Globus pallidus (tissue), 1 donor: ENCODE data around the gene HRAS.
A peak's percentile ranks its signal among the peaks of the same experiment; 100 is the strongest.

Experiments used
- DNase-seq: peaks from one replicate; pipeline ENCODE4 v3.0.0-alpha.2; 2015; ENCODE audit warnings: low spot score

Gene HRAS

DNA sequence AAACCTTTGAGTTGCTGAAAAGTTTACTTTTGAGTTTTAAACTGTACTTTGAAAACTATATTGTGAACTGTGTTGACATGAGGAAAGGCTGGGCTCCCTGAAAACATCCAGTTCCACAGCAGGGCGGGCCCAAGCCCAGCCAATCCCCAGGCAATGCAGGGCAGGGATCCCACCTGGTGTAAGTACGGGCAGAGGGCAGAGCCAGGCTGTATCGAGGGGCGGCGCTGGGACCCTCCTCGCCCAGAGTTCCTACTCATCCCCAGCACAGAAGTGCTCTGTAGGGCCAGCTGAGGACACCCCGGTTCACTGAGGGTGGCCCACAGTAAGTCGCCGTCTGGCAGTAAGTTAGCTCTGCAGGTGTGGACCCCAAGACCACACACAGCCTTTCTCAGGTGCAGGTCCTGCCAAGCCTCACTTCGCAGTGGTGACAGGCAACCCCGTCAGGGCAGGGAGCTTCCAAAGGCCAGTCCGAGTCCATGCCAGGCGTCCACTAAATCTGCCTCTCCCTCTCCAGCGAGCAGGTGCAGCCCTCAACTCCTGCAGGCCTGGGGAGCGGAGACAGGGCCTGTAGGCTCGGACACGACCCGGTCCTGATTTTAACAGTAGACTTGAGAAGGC, 31.7 kb upstream of the HRAS start:
- no peak for DNase-seq

- DNase-seq, result no peak
Measured at GRCh38 chr11:565921-566509, 30.6 kb upstream of the HRAS start.

GRCh38 chr11:563812-564578, 28.6 kb upstream of the HRAS start:
- no peak for DNase-seq

DNA sequence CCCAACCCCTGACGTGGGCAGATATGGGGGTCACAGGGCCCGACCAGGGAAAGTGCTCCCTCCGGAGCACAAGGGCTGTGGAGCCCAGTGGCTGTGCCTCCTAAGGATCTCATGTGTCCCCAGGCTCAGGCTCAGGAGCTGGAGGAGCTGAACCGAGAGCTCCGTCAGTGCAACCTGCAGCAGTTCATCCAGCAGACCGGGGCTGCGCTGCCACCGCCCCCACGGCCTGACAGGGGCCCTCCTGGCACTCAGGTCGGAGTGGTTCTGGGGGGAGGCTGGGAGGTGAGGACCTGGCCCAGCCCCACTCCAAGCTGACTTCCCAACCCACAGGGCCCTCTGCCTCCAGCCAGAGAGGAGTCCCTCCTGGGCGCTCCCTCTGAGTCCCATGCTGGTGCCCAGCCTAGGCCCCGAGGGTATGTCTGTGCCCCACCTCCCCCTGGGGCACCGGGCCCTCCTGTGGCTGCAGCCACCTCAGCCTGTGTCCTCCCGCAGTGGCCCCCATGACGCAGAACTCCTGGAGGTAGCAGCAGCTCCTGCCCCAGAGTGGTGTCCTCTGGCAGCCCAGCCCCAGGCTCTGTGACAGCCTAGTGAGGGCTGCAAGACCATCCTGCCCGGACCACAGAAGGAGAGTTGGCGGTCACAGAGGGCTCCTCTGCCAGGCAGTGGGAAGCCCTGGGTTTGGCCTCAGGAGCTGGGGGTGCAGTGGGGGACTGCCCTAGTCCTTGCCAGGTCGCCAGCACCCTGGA, 27.9 kb upstream of the HRAS start:
- DNase-seq, result no peak

GRCh38 chr11:562046-562645, 26.8 kb upstream of the HRAS start:
- no peak for DNase-seq

GRCh38 chr11:561148-562003, 26.0 kb upstream of the HRAS start:
- DNase-seq, result no peak

- DNase-seq, result peak; percentile 73
Measured at GRCh38 chr11:560305-561147, 25.1 kb upstream of the HRAS start, which contains the start of the genes LMNTD2 and RASSF7. LMNTD2 (minus strand) TSS chr11:560738; CDS start chr11:560716, 22 bp downstream. RASSF7 (plus strand) TSS chr11:560970; CDS start chr11:561769, 799 bp downstream.

DNA sequence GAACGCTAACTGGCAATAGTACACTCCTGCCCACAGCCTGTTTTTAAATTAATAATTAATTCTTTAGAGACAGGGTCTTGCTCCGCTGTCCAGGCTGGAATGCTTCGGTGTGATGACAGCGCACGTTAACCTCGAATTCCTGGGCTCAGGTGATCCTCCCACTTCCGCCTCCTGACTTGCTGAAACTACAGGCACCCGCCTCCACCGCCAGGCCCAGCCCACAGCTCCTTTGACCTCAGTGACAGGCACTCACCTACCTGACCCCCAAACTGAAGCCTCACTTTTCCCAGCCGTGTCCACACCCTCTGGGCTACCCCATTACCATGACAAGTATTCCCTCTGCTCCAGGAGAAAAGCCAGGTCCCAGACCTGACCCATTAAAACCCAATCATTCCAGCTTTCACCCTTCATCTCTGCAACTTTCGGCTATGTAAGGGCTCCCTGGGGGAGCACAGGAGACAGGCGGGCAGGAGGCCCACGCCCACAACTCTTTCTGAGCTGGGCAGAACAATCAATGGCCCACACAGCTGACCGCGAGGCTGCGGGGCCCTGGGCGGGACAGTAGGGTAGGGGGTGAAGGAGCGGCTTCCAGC, 24.4 kb upstream of the HRAS start:
- no peak for DNase-seq

DNA sequence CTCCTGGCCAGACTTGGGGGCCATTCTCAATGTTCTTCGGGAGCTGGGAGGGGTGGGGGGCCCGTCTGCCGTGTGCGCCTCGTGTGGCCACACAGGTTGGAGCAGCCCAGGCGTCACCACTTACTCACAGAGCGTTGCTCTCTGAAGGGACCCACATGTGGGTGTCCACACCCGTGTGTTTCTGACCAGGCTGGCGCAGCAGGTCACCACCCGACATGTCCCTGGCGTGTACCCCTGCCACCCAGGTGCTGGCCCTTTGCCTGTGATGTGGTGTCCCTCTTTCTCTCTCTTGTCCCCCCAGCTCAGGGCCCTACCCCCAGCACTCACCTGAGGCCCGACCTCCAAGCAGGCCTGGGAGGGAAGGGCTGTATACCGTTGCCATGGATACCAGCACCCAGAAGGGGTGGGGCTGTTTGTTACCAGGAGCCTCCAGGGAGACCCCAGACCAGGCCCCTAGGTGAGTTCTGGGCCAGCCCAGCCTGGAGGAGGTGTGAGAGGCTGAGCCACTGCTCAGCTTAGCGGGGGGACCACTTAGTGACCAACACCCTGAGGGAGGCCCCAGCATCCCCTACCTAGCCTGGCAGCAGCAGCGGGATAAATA, 23.7 kb upstream of the HRAS start:
- no peak for DNase-seq

GRCh38 chr11:558503-558902, 23.1 kb upstream of the HRAS start:
- no peak for DNase-seq

DNA sequence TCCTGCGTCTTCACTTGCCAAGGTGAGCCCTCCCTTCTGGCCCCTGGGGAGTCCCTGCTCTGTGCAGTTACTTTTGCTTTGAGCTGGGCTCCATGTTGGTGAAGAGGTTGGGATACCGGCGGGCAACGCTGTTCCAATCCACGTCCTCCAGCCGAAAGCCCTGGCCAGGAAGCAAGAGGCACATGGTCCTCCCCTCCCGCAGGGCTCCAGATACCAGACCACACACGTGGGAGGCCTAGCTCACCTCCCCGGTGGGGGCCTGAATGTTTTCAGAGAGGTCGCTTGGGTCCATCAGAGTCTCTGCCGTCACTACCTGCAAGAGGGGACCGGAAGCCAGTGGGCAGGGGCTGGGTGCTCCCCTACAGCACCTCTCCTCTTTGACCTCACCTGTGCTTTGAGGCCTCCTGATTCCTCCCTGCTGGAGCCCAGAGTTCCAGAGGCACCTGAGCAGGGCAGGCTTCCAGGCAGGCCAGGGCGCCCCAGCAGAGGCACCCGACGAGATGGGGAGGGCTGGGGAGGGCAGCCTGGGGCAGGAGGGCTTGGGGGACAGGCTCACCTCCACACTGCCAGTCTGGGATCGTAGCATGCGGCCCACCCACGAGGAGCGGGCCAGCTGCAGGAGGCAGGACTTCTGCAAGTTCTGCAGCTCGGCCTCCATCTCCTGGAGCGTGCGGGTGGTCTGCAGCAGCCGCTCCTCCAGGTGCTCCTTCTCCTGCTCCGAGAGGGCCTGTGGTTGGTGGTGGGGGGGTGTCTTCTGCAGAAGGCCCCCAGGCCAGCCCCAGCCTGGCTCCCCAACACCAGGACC, 22.2 kb upstream of the HRAS start:
- DNase-seq, result no peak

DNA sequence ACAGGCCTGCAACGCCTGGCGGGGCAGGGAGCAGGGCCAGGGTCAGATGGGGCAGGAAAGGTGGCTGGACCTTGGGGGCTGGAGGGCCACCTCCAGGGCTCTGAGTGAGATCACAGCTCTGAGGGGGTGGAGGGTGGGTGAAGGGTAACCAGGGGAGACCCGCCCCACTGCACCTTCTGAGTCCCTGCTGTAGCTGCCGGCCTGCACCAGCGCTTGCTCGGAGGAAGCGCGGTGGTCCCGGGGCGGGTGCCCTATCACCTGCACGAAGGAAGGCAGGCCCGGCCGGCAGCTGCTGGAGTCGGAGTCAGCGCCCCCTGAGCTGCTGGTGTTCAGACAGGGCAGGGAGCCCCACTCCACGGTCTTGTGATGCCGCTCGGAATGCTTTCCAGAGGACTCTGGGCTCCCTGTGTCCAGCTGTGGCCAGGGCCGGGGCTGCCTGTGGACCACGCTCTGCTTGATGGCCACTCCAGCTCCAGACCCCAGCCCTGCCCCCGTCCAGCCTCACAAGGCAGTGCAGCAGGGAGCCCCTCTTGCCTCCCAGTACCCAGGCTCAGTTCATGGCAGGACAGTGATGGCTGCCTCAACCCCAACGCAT, 21.4 kb upstream of the HRAS start:
- DNase-seq, result no peak

DNA sequence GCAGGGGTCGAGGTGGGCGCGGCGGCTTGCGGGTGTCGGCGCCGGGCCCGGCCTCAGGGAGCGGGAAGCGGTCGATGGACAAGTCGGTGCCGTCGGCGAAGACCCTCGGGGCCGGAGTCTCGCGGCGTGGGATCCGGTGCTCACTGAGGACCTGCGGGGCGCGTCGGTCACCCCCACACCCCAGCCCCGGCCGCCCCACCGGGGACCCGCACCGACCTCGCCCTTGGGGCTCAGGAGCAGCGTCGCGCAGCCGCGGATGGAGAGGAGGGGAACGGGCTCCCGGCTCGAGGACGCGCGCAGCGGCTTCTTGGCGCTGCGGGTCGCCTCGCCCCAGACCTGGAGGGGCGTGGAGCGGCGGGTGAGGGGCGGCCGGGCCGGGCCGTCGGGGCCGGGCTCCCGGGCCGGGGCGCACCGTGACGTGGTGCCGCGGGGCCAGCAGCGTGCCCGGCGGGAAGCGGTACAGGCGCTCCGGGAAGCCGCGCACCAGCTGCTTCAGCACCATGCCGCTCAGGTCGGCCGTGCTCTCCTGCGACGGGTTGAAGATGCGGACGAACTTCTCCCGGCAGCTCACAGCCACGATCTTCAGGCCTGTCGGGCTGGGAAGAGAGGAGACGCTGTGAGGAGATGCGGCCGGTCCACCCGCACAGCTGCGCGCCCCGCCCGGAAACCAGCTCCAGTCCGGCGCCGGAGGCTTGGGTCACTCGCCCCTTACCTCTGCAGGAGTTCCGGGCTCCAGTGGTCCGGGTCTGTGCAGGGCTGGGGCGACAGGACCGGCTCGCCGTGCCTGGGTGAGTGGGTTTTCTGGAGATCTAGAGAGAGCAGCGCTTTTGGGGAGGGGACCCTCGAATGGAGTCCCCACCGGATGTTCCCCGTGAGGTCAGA, 20.6 kb upstream of the HRAS start:
- DNase-seq, result no peak

- DNase-seq, result no peak
Measured at GRCh38 chr11:555227-555779, 19.9 kb upstream of the HRAS start.

GRCh38 chr11:554428-555226, 19.3 kb upstream of the HRAS start:
- DNase-seq, result no peak

GRCh38 chr11:553988-554340, 18.6 kb upstream of the HRAS start:
- no peak for DNase-seq
